HG03520 (cell line): ENCODE results near the gene LITAFD.

ENCODE experiments used
- ATAC-seq: cut with Tn5 transposase; IDR thresholded peaks from one replicate; pipeline ENCODE4 v1.9.1; 2021; ENCODE audit warnings: mild to moderate bottlenecking, moderate library complexity; ENCODE audit not compliant: unreplicated experiment

LITAFD gene

GRCh38 chr16:8855051-8855786 lies 26.9 kb upstream of the LITAFD start:
- no peak for ATAC-seq

- no peak for ATAC-seq
These were observed 26.2 kb upstream of the LITAFD start for GRCh38 chr16:8855972-8856371.

- ATAC-seq = no peak
These were observed 22.9 kb upstream of the LITAFD start for GRCh38 chr16:8858994-8859912.

GRCh38 chr16:8859913-8860881 lies 22.0 kb upstream of the LITAFD start:
- no peak for ATAC-seq

GRCh38 chr16:8861563-8862308 lies 20.4 kb upstream of the LITAFD start:
- ATAC-seq = no peak

GRCh38 chr16:8862309-8863130 lies 19.6 kb upstream of the LITAFD start:
- ATAC-seq = no peak

GRCh38 chr16:8863594-8864424 lies 18.3 kb upstream of the LITAFD start:
- ATAC-seq = no peak

- ATAC-seq = no peak
These were observed 17.6 kb upstream of the LITAFD start for GRCh38 chr16:8864480-8865110.

GRCh38 chr16:8865145-8865882 lies 16.8 kb upstream of the LITAFD start:
- ATAC-seq = no peak

GRCh38 chr16:8866118-8866883 lies 15.8 kb upstream of the LITAFD start:
- ATAC-seq = no peak

- no peak for ATAC-seq
These were observed 15.3 kb upstream of the LITAFD start for GRCh38 chr16:8866884-8867215.

- ATAC-seq = no peak
These were observed 14.8 kb upstream of the LITAFD start for GRCh38 chr16:8867216-8867931.

- no peak for ATAC-seq
These were observed 14.2 kb upstream of the LITAFD start for GRCh38 chr16:8867932-8868415.

GRCh38 chr16:8868416-8869211 lies 13.5 kb upstream of the LITAFD start, which contains the start of gene CARHSP1:
CARHSP1 (minus strand) TSS chr16:8869006; CDS start chr16:8859328, 9,678 bp downstream.
- ATAC-seq = peak; percentile 55
